HPDE6-E6E7 (cell line): ENCODE measurements around the gene CHN1.

Experiments used
- DNase-seq: peaks from one replicate; pipeline ENCODE4 v3.0.0; 2011; ENCODE audit warnings: missing footprints; ENCODE audit errors: extremely low spot score

CHN1 gene

DNA sequence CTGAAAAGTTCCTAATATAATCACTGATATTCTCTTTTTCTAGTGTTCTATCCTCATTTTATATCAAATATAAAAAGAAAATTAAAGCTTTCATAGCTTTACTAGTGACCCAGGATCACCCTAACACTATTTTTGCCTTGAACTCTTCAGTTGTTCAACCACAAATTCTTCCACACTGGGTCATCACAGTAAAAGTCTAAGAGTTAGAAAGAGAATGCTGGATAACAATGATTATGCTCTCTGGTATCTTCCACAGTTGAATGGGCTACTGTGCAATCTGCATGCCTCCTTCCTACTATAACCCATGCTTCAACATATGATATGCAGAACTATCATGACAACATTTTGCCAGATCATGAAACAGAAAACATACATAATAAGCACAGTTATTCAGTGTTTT lies 32.3 kb downstream of the CHN1 start:
- DNase-seq: no peak

DNA sequence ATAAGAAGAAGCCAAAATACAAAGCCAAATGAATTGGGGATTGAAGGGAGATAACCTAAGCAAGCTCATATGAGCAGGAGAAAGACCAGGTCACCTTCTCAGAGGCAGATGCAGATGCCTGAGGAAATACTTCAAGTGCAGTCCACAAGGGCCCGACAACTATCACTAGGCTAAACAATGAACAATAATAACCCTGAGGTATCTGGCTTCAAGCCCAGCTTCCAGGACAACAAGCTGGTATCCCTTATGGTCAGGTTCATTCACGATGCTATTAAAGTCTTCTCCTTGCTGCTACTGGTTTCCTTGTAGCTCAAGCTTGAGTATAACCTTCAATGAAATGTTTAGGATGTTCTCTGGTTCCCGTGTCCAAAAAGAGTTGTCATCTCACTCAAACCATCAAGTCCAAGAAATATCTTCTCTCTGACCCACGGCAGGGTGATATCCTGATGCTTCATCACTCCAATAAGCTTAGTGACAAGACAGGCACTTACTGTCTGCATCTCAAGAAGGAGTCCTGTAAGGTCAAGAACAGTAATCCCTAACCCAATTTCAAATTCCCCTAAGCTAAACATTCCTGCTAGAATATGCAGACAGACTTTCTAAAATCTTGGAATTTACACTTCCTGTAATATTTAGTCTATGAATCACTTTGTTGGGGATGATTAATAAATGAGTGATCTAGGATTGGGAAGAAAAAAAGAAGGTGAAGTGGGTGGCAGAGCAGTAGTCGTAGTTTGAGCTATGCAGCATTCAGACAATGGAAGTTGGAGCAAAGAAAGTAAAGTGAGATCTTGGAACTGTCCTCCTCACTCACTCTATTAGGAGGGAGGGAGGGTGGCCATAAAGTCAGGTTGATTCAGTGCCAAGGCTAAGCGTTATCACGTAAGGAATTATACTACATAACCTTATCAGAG lies 33.1 kb downstream of the CHN1 start:
- peak; percentile 12 for DNase-seq

DNA sequence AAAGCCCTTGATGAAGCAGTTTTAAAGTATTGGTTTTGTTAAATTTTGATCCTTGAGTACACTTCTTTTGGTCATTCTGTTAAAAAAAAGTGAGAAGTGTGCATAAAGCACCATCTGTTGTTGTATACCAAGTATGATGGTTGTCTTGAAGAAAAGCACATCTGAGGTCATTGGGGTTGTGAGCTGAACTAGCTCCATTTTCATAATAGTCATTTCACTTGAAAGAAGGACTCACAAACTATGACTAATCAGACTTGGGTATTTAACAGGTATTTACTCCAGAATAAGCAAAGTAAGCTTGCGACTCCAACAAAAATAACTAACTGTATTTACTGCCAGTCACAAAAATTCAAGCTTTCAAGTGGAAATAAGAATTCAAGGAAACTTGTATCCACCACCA lies 35.1 kb downstream of the CHN1 start:
- DNase-seq: no peak

DNA sequence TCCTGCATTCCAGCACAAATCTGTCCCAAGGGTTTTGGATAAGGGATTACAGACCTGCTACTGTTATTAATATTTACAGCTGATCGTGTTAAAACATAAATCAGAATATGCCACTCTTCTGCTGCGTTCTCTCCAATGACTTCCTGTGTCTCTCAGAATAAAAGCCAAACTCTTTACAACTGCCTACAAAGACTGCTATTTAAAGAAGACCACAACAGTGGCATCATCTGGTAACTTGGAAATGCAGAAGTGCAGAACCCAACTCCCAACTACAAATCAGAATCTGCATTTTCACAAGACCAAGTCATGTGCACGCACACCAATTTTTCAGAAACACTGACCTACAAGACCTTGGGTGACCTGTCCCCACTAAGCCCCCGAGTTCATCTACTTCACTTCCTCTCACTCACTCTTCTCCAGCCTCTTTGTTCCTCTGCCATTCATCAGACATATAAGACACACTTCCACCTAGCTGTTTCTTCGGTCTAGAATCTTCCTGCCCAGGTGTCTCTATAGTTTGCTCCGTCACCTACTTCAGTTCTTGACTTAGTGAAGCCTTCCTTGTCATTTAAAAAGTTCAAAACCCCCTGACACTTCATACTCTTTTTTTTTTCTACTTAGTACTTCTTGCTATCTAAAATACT lies 36.0 kb downstream of the CHN1 start:
- no peak for DNase-seq

DNA sequence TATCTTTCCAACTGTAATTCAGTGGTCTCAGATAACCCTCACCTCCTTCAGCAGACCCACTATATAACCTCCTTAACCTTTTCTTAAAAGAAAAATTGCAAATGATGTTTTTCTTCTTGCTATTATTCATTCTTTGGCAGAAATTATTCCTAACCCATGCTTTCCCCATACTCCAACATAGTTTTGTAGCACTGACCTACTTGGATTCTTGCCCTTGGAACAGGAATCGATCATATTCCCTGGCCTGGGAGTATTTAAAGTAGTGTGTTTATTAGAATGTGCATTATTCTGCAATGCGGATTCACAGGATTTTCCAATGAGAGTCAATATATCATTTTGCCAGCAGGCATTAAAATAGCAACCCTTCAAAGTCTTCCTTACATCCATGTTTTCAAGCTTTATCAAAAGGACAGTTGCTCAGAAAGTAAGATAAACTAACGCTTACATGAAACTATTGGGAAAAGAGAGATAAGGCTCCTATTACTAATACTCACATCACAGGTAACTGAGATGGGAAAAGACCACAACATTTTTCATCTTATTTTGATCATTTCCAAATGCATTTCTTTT lies 37.4 kb downstream of the CHN1 start:
- no peak for DNase-seq

DNA sequence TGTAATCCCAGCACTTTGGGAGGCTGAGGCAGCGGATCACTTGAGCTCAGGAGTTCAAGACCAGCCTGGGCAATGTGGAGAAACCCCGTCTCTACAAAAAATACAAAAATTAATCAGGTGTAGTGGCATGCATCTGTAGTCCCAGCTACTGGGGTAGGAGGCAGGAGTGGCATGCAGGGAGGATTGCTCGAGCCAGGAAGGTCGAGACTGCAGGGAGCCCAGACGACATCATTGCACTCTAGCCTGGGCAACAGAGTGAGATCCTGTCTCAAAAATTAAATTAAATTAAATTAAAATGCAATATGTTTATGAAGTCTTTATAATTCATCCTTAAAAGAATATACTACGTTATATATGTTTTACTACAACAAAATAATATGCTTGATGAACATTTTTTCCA lies 38.1 kb downstream of the CHN1 start:
- no peak for DNase-seq

DNA sequence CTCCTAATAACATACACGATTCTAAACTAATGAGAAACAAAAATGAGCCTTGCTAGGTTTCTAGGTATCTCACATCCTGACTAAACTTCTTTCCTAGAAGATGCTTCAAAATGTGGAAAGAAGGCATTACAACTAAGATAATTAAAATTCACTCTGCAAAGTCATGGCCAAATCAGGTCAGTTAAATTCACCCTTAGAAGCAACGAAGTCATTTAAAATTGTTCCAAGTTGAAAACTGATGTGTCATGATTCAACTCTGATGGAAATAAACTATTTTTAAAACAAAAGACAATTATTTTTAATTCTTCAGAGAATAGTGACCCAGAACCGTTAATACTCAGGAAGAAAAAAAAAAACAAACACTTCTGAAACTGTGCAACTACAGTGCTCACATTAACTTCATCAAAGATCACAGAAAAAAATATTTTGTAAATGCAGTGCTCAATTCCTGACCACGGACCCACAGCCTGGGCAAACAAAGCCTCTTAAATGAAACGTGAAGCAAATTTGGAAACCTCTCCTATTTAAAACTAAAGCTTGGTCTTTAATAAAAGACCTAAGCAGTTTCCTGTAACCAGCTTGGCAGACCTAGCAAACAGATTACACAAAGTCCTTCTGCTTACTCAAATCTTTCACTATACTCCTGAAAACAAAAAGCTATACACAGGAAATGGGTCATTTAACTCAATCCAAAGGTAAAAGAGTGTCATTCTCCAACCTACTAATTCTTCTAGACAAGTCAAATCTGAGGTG lies 39.0 kb downstream of the CHN1 start:
- no peak for DNase-seq

DNA sequence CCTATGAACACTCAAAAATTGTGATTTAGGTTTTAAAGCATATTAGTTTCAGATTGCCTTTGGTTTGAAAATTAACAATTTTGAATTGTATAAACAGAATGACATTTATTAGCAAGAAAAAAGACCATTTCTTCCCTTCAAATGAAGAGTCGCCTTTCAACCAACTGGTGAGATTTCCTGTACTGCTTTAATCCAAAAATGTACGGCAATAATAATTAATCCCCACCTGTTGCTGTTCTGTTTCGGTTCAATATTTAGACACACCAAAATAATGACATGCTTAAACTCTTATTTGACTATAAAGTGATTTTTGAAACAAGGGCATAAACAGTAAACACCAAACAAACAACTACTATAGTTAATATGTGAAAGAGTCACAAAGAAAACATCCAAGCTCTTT lies 39.6 kb downstream of the CHN1 start:
- DNase-seq: no peak

DNA sequence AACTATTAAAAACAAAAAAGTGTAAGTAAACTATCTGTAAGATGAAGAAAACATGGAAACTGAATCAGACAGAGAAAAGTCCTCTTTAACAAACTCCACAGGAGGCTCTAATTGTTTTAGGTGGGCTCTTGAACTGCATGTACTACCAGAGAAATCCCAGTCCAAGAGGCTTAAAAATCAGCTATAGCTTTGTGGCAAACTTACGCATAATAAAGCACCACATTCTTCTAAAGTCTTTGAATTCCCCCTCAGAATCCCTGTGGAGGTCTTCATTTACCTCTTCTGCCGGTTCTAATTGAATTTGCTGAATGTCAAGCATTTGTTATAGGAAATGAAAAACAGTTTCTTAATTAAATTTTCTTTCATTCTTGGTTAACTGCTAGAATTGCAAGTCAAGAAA lies 40.8 kb downstream of the CHN1 start:
- no peak for DNase-seq

DNA sequence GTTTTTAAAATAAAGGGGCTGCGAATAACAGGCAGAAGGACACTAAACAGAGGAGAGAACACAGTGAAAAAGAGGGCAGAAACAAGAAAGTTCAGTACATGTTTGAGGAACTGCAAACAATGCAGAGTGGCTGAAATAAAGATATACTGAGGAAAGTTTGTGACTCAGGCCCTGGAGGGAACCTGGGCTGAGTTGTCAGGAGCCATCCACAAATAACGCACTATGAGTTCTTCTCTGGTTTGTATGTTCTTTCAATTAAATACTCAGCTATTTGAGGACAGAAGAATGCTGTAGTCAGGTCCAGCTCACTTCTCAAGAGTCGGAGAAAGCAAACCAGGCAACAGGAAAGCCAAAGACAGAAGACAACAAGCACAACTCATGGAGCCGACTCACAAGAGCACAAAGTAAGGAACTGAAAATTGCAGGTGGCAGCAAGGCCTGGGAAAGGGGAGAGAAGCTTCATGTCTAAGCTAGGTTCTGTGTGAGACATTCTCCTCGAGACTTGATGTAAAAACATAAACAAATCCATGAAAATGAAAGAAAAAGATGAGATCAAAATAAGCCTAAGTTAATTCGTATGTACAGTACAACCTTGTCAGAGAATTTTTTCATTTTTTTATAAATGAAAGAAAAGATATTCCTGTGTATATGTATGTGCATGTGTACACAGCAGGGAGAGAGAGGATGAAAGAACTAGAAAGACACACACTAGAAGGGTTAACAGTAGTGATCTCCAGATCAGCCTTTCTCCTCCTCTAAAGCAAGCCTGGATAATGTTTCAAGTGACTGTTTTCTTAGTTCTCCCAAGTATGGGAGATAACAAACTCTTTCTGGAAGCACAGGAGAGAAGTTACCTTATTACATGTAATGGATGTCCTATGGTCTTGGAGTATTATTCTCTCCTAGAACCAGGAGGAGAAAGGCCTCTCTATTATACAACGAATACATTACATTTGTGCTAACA lies 41.5 kb downstream of the CHN1 start:
- no peak for DNase-seq

DNA sequence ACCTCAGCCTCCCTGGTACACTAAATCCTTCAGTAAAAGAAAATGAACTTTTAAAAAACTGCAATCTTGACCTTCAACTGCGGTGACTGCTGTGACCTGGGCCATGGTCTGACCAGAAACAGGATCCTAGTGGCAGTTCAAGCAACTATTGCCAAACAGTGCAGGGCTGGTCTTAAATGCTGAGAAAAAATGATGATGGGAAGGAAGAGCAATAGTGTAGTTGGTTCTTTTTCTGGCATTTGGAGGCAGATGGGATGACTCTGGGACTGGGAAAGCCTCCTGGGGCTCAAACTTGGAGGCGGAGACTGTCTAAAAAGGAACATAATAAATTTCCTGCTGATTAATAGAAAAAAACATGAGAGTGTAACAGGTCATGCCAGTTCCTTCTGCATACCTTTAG lies 45.4 kb downstream of the CHN1 start:
- DNase-seq: no peak

DNA sequence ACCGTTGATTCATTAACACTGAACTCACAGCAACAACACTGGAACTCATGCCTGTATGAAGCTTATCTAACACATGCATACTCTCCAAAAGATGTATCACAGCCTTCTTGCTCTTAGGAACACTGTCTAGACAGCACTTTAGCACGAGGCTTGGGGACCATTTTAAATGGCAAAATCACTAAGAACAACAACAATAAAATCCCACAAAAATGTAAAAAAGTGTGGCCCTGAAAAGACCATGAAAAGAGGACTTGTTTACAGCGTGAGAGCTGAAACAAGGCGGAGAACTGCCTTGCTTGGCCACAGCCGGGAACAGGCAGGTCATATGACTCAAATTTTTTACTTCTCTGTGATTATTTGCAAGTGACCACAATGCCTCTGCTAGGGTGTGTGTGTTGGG lies 48.1 kb downstream of the CHN1 start:
- no peak for DNase-seq

DNA sequence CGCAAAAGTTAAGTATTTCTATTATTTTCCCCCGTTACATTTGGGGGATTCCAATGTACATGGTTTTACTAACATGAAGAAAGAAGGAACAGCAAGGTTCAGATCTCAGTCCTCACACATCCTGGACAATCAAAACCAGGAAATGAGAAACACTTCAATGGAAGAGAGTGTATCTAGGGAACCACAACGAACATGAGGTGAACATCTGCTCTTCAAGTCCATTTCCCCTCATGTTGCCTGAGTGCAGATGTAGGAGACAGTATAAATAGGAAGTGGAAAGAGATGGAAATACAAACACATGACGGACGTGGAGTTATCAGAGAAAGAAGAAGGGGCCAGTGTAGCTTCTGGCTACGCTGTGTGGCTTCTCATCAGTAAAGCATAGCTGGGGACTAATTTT lies 52.6 kb downstream of the CHN1 start:
- no peak for DNase-seq

DNA sequence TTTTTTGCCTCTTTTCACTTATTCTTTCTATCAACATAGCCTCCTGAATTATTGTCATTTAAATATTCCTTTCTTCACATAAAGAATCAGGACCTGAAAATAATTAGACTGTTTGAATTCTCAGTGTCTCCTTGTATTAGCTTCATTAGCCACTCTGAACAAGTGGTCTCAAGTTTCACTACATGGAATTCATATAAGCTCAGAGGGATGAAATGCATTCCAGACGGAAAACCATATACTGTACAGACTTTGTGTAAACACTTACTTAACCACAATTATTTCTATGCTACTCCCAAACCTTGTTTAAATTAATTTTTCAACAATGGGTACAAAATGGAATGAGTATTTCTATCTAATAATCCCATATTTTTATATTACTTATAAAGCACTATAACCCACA lies 53.4 kb downstream of the CHN1 start:
- DNase-seq: no peak

DNA sequence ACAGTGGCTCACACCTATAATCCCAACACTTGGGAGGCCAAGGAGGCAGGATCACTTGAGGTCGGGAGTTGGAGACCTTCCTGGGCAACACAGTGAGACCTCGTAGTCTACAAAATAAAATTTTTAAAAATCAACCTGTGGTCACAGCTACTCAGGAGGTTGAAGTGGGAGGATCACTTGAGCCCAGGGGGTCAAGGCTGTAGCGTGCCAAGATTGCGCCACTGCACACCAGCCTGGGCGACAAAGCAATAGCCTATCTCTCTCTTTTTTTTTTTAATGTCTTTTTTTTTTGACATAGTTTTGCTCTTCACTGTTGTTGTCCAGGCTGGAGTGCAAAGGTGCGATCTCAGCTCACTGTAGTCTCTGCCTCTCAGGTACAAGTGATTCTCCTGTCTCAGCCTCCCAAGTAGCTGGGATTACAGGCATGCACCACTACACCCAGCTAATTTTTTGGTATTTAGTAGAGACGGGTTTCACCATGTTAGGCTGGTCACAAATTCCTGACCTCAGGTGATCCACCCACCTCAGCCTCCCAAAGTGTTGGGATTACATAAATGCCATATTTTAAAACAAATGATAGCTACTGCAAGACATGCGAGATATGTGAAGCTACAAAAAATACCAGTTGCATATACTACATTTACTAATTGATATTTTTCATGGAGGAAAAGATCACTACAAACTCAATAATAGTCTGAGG lies 55.0 kb downstream of the CHN1 start:
- DNase-seq: no peak

DNA sequence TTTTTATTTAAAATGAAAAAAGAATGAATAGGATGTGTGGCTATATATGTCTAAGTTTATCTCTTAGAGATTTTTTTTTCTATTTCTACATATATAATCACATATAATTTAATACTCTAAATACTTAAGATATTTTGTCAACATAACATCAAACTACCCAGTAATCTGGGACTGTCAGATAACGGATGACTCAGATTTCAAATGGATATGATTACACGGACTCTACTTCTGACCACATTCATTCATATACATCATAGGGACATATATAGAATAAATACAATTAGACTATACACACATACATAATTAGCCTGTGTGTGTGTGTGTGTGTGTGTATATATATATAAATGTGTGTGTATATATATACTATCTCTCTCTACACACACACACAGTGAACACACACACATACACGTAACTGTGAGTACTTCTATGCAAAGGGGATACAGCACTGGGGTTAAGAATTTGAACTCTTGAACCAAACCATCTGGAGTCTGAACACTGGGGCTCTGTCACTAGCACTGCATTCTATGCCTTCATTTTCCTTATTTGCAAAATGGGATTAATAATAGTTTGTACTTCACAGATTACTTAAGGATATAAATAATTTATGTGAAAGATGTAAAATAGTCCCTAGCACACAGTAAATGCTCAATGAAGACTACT lies 59.5 kb downstream of the CHN1 start:
- DNase-seq: no peak

DNA sequence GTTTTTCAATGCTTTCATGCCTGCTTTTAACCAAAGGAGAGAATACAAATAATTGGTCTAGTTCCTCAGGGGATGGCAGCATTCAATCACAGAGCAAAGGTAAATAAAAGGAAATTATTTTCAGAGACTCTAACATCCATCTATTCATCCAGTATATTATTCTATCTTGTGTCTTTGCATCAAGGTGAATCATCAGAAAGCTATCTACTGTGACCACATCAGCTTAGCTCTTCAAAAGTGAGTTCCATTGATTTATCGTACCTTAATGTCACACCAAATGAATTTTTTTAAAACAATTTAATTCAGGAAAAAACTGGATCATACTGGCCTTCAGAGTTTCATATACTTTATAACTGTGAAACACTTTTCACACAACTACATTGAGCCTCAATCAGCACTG lies 66.1 kb downstream of the CHN1 start:
- peak; percentile 16 for DNase-seq

DNA sequence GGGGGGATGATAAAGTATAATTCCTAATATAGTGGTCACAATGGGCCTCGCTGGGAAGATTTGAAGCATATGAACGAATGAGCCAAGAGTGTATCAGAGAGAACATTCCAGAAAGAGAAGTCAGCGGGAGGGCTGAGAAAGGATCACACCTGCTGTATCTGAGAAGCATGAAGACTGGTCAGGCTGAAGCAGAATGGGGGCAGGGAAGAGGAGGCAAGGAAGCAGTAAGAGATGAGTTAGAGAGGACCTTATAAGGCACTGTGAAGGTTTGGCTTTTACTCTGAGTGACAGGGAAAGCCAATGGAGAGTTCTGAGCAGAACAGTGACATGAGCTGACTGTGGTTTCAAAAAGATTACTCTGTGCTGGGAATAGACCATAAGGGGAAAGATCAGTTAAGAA lies 73.5 kb downstream of the CHN1 start:
- DNase-seq: peak; percentile 25

DNA sequence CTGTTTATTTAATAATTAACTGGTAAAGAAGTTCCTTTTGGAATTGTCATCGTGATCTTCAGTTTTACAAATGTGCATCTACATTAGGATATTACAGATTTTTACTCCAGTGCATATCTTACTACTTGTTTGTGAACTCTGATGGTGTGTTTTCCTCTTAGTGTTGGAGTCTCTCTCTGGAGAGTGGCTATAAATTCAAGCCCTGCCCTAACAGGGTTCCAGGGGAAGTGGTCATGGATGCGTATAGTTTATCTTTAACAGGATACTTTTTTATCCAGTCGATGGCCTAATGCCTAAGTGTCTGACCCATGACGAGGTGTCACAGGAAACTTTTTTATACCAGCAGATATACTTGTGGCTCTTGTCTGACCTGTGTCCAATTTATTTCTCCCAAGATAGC lies 75.4 kb downstream of the CHN1 start:
- no peak for DNase-seq
